ENCODE measurements around the gene TTLL1. TPM values are rescaled to one million over a fixed set of nuclear protein-coding genes. Genes with fewer than 3 reads are reported as not detected.

TTLL1 gene
- total and polyA plus RNA-seq, 2 donors (not counting 3 experiments of a cell fraction or from before 2014, with no cell fraction given), result 9.0 to 17.0 TPM

DNA sequence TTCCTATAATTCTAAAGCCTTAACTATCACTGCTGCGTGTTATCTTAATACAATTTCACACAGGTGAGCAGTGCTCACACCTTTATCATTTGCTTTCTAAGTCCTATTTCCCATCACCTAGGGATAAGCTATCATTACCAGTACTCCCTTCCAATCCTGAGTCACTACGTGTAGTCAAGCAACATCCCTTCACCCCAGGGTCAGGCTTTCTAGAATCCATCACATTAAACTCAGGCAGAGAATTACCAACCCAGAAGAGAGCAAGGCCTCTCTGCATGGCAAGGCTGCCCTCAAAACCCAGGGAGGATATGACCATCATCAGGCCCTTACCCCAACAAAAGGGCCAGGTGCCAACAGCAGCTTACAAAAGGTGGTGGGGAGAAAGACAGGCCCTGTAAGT is 84.1 kb downstream of the TTLL1 start:
- H3K4me3 ChIP-seq (replicated peaks in 1 of 3; ENCODE audit: insufficient read depth in 1 of 3, low read depth in 1 of 3, low read length in 3 of 3), result no peak overlapping the region
- H3K36me3 ChIP-seq (ENCODE audit: control insufficient read depth in 2 of 2, extremely low read depth in 1 of 2, insufficient read depth in 2 of 2, low read length in 2 of 2), result no peaks in the 10 kb centered on the region
- H3K4me2 ChIP-seq (ENCODE audit: insufficient read depth, low read length), result no peak overlapping the region
- H2AFZ ChIP-seq (ENCODE audit: low read depth, low read length), result no peak overlapping the region
- no peaks in the 10 kb centered on the region for H3K9me1 ChIP-seq (replicated peaks; ENCODE audit: control insufficient read depth, extremely low read depth, insufficient read depth, low read length)
- no peaks in the 10 kb centered on the region for H3K9me3 ChIP-seq (replicated peaks; ENCODE audit: control insufficient read depth, insufficient read depth, low read length)
- peaks cover 79% of the 10 kb centered on the region for H3K79me2 ChIP-seq (ENCODE audit: control insufficient read depth, insufficient read depth, low read length)
- TF ChIP-seq MYC (IDR thresholded peaks at IDR 0.05; ENCODE audit: low read depth, low read length), result no peak
- TF ChIP-seq, protein P1, sequence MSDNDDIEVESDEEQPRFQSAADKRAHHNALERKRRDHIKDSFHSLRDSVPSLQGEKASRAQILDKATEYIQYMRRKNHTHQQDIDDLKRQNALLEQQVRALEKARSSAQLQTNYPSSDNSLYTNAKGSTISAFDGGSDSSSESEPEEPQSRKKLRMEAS (IDR thresholded peaks at IDR 0.05; ENCODE audit: insufficient read depth, insufficient read length), result no peak
- no peak for TF ChIP-seq CTCF (IDR thresholded peaks at IDR 0.05; ENCODE audit: extremely low read depth in 1 of 2, insufficient read depth in 1 of 2, low read depth in 1 of 2, low read length in 2 of 2)
- no peak for TF ChIP-seq POLR2A (IDR thresholded peaks at IDR 0.05; ENCODE audit: low read depth, low read length)
- no peak for TF ChIP-seq POLR2AphosphoS5 (IDR thresholded peaks at IDR 0.05; ENCODE audit: insufficient read depth, low read depth, low read length)
- no peak for TF ChIP-seq FOS (IDR thresholded peaks at IDR 0.05; ENCODE audit: borderline replicate concordance, insufficient read depth, low read length)
- no peak for TF ChIP-seq JUN (IDR thresholded peaks at IDR 0.05; ENCODE audit: borderline replicate concordance, insufficient read depth, insufficient read length, low read depth)
- TF ChIP-seq EZH2 (IDR thresholded peaks at IDR 0.05; ENCODE audit: borderline replicate concordance, low read depth, low read length, severe bottlenecking), result no peak
- no peak for TF ChIP-seq GATA2 (IDR thresholded peaks at IDR 0.05; ENCODE audit: insufficient read depth, insufficient read length, low read depth, low read length)
- no peak for DNase-seq (ENCODE audit: low read depth, low spot score)
- H3K27ac ChIP-seq (ENCODE audit: insufficient read depth, low read depth, low read length), result no peak overlapping the region
- no peaks in the 10 kb centered on the region for H3K27me3 ChIP-seq (ENCODE audit: control insufficient read depth in 2 of 2, insufficient read depth in 2 of 2, low read length in 2 of 2)
- ChIA-PET POLR2A (interaction anchor here (0.5 kb wide), 1 partner anchor 66 kb away, joined by 3 read pairs; no protein-coding TSS in a partner anchor), CTCF (interaction anchor here (0.9 to 1.8 kb wide), 8 partner anchors 9 to 148 kb away, joined by 3 to 6 read pairs (median 3); partner anchors contain the start of genes ARFGAP3 and PACSIN2)
- BruUV-seq (replicated peaks), result no TSS peak
- no peaks in the 10 kb centered on the region for H4K20me1 ChIP-seq (replicated peaks; ENCODE audit: control insufficient read depth, extremely low read depth, insufficient read depth, low read length)
- no peak for FAIRE-seq
- H3K4me1 ChIP-seq (ENCODE audit: control insufficient read depth, extremely low read depth, insufficient read depth, low read length), result peaks cover 53% of the 10 kb centered on the region
- dilution Hi-C loops (cut with MboI; ENCODE audit: extremely low pct_ligation_motif_present, low sequenced_read_pairs) (no loop called here), intact Hi-C loops (cut with micrococcal nuclease) (no loop called here)
- H3K9ac ChIP-seq (replicated peaks; ENCODE audit: extremely low read depth, insufficient read depth, low read length), result no peak overlapping the region
